PC-9 (cell line): Measurements from ENCODE around the gene TRAM2.

Experiments used
- EZH2 ChIP-seq: fragments of 200-600 bp; sonication (generic); IDR thresholded peaks from 2 replicates; pipeline ENCODE4 v1.8.0; 2017; ENCODE audit warnings: antibody characterized with exemption, low read depth
- TF ChIP-seq, protein P1 (sequence below): fragments of 200-600 bp; sonication (generic); conservative IDR thresholded peaks from 2 replicates; pipeline ENCODE4 v1.6.1; 2017; ENCODE audit warnings: mixed run types, antibody characterized with exemption, mild to moderate bottlenecking, moderate library complexity

DNA sequence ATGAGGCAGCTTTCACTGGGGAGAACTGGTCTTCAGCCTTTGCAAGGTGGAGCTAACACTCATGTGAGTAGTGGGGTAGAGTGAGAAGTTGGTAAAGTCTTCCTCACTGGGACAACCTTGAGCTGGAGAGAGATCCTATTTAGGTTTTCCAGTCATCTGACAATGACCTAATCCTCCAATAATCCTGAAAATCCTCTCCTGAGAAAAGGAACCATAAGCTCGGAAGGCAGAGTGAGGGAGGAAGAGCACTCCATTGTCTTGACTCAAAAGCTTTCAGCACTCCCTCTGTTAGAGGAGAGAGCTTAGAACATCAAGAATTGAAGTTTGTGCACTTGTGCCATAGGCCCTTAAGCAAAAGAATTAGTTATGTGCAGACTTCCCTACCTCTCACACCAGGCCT lies 77.8 kb downstream of the TRAM2 start:
- TF ChIP-seq, protein P1, sequence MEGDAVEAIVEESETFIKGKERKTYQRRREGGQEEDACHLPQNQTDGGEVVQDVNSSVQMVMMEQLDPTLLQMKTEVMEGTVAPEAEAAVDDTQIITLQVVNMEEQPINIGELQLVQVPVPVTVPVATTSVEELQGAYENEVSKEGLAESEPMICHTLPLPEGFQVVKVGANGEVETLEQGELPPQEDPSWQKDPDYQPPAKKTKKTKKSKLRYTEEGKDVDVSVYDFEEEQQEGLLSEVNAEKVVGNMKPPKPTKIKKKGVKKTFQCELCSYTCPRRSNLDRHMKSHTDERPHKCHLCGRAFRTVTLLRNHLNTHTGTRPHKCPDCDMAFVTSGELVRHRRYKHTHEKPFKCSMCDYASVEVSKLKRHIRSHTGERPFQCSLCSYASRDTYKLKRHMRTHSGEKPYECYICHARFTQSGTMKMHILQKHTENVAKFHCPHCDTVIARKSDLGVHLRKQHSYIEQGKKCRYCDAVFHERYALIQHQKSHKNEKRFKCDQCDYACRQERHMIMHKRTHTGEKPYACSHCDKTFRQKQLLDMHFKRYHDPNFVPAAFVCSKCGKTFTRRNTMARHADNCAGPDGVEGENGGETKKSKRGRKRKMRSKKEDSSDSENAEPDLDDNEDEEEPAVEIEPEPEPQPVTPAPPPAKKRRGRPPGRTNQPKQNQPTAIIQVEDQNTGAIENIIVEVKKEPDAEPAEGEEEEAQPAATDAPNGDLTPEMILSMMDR: no peak
- TF ChIP-seq EZH2: no peak
